GM12891 (cell line): ENCODE results near the gene TMEM255B.

ENCODE experiments used
- DNase-seq: peaks from one replicate; pipeline ENCODE4 v3.0.0; 2011; ENCODE audit warnings: low spot score; ENCODE audit not compliant: insufficient read length
- FAIRE-seq: peaks from 2 replicates; lab custom pipeline; 2011; peaks lifted over from hg19 to GRCh38; lab: Jason Lieb, UNC
- PAX5 ChIP-seq: IDR thresholded peaks from 2 replicates; pipeline ENCODE4 v1.6.1; 2011; ENCODE audit warnings: low read length, moderate library complexity, mild to moderate bottlenecking; ENCODE audit not compliant: insufficient read depth, severe bottlenecking
- POLR2A ChIP-seq: IDR thresholded peaks from 2 replicates; pipeline ENCODE4 v1.6.1; 2011; ENCODE audit warnings: low read depth, low read length, control low read depth
- POLR2AphosphoS5 ChIP-seq: IDR thresholded peaks from 2 replicates; pipeline ENCODE4 v1.6.1; 2011; ENCODE audit warnings: low read depth, low read length, control low read depth
- POU2F2 ChIP-seq: IDR thresholded peaks from 2 replicates; pipeline ENCODE4 v1.6.1; 2011; ENCODE audit warnings: low read depth, mild to moderate bottlenecking, control low read depth, low read length, moderate library complexity
- SPI1 ChIP-seq: IDR thresholded peaks from 2 replicates; pipeline ENCODE4 v1.6.1; 2011; ENCODE audit warnings: low read depth, low read length, control low read depth
- TAF1 ChIP-seq: IDR thresholded peaks from 2 replicates; pipeline ENCODE4 v1.6.1; 2011; ENCODE audit warnings: low read depth, low read length, control low read depth

Gene TMEM255B

DNA sequence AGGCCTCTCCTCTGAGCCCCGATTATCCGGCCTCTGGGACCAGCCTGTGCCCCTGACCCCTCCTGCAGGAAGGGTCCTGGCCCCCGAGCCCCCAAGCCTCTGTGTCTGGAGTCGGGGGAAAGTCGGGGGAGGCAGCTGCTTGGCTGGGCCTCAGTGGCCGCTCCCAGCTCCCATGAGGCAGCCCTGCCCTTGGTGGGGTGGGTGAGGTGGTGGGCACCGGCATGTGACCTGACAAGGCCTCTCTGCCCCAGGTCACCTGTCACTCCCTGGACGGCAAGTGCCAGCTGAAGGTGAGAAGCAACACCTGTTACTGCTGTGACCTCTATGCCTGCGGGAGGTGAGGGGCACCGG lies 41.5 kb downstream of the TMEM255B start:
- TF ChIP-seq POLR2AphosphoS5 (no peak), POU2F2 (no peak), PAX5 (no peak), SPI1 (no peak), POLR2A (no peak), TAF1 (no peak)
- DNase-seq: no peak
- no peak for FAIRE-seq

DNA sequence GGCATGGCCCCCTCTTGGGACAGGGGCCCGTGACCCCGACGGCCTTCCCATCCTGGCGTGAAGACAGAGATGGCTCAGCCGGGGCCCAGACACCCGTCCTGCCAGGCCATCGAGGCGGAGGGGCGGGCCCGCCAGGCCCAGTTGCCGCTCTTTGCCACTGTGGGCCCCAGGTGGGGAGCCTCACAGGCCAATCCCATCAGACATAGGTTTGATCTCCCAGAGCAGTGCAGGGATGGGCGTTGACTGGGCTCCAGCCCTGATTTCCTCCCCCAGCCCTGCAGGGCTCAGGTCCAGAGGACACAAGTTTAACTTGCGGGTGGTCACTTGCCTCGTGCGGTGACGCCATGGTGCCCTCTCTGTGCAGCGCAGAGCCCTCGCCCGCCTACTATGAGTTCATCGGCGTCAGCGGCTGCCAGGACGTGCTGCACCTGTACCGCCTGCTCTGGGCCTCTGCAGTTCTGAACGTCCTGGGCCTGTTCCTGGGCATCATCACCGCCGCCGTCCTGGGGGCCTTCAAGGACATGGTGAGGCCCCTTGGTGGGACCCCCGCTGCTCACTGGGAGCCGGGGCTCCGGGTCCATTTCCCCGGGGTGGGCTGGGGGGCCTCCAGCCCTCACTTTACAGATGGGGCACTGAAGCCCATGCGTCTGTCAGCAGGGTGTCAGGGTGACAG lies 42.4 kb downstream of the TMEM255B start:
- FAIRE-seq (no peak), DNase-seq (no peak)
- no peak for TF ChIP-seq POU2F2

DNA sequence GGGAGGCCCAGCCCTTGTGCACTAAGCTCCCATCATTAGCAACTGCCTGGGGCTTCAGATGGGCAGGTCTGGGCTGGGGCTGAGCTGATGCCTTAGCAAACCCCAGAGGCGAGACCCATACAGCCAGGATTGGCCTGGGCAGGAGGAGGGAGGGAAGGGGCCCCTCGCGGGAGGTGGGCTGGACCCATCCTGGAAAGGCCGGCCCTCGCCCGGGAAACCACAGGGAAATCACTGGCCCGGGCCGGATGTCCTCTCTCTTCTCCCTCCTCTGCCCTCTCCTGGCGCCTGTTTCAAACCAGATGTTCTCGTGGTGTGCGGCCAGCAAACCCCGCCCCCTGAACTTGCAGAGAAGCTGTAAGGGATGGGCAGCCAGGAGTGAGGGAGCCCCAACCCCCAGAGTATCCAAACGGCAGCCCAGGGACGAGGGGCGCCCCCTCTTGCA lies 43.1 kb downstream of the TMEM255B start:
- FAIRE-seq (no peak), DNase-seq (no peak)
- no peak for TF ChIP-seq POLR2A
- no peak for TF ChIP-seq TAF1
- no peak for TF ChIP-seq SPI1
- TF ChIP-seq POU2F2: no peak

DNA sequence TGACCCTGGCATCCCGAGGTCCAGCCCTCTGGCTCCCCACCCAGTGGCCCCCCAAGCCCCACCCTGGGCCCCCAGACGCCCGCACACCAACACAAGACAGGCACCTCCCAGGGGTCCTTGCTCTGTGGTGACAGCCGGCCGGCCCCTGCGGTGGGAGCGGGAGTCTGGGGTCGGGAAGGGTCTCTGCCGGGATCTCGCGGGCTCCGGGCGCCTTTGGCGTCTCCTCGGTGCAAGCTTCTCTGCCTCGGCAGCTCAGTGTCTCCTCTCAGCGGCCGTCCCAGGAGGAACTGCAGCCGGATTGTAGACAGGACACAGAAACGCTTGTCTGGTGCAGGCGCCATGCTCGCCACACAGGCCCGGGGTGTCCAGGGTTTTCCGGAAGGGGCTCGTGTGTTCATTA lies 43.7 kb downstream of the TMEM255B start:
- TF ChIP-seq PAX5 (no peak), TAF1 (no peak), POLR2AphosphoS5 (no peak), POU2F2 (no peak), POLR2A (no peak), SPI1 (no peak)
- DNase-seq (no peak), FAIRE-seq (no peak)

DNA sequence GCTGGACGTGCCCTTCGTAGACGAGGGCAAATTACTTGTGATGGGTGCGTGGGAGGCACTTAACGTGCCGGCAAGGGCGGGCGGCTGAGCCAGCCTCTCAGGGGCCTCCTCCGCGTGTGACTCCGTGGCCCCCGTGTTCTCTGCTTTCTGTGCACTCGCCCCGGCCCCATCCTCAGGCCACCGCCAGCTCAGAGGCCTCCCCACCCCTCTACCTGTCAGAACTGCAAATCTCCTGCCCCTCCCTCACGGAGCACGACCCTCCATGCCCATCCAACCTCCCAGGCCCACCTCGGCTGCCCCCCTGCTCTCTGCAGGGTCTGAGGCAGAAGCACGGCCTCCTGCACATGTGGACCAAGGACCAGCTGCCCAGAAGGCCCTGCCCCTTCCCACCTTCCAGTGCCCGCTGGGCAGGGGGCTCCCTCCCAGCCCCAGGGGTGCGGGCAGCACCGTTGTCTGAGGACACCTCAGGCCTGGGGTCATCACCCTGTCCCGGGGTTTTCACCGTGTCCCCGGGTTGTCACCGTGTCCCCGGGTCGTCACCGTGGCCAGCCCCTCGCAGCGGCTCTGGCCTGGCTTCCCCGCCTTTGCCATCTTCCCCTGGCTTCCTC lies 44.5 kb downstream of the TMEM255B start:
- TF ChIP-seq POLR2AphosphoS5: no peak
- no peak for TF ChIP-seq SPI1
- no peak for TF ChIP-seq POLR2A
- TF ChIP-seq PAX5: no peak
- TF ChIP-seq POU2F2: no peak
- no peak for TF ChIP-seq TAF1
- FAIRE-seq (no peak), DNase-seq (no peak)

DNA sequence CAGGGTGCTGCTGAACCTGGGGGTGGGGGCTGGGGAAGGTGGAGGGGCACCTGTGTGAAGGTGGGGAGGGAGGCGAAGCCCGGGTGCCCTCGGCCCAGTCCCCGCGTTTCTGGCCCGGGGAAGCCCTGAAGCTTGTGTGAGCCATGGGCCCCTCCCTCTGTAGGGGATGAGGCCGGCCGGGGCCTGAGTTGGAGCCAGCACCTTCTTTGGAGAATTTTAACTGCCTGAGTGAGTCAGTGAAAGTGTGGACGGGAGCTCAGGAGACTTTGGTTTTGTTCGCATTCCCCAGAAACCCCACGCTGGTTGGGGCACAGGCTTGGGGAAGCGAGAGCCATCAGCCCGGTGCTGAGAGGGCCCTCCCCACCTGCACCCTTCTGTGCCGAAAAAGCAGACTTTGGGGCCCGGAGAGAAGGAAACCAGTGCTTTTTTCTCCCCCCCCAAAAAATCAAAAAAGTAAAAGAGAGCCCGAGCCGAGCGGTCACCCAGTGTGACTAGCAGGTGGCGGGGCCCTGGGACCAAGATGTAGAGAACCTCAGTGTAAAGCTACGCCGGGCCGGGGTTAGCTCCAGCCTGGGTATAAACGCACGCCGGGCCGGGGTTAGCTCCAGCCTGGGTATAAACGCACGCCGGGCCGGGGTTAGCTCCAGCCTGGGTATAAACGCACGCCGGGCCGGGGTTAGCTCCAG lies 45.1 kb downstream of the TMEM255B start:
- FAIRE-seq (no peak), DNase-seq (no peak)
- TF ChIP-seq PAX5 (no peak), SPI1 (no peak), POLR2A (no peak), POU2F2 (no peak), TAF1 (no peak), POLR2AphosphoS5 (no peak)

DNA sequence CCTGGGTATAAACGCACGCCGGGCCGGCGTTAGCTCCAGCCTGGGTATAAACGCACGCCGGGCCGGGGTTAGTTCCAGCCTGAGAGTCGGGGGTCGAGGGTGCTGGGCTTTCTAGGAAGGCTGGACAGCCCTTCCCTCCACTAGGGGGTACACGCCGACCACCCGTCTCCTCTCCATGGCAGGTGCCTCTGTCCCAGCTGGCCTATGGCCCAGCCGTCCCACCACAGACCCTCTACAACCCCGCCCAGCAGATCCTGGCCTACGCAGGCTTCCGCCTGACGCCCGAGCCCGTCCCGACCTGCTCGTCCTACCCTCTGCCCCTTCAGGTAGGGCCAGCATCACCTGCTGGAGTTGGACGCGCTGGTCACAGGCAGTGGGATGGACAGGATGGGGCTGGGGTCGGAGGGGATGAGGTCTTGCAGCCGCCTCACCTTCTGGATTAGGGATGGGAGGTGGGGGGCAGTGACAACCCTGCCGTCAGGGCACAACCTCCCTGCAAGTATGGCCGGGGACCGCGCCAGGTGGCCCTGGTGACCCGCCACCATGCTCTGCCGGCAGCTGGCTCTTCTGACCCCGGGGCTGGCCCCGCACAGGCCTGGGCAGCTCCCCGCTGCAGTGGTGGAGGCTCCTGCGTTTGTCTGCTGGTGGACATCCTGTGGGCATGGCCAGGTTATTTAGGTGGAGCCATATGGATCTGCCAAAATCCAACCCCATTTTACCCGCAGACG lies 45.8 kb downstream of the TMEM255B start:
- TF ChIP-seq POLR2A (no peak), POLR2AphosphoS5 (no peak), PAX5 (no peak), POU2F2 (no peak), SPI1 (no peak), TAF1 (no peak)
- no peak for FAIRE-seq
- no peak for DNase-seq

DNA sequence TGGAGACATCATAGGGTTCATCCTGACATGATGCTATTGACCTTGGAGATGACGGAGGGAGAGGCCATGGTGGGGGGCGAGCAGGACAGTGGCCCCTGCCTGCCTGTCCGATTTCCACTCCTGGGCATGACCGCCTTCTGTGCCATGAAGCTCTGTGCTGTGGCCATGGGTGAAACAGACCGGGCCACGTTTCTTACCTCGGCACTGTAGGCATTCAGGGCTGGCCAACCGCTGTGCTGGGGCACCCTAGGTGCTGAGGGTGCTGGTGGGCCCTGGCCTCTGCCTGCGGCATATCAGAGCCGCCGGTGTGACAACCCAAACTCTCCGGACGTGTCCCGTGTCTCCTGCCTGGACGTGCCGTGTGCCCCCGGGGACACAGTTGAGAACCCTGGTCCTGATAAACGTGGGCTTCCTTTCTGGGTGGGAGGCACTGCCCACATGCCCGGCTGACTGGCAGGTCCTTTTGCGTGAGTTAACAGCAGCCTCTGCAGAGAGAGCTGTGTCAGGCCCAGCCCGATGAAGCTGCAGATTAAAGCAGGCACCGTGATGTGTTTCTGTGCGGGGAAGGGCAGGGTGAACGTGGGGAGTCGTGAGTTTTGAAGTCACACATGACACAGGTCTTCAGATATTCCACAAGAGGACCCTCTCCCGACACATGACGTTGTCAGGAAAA lies 46.5 kb downstream of the TMEM255B start:
- TF ChIP-seq POLR2AphosphoS5: no peak
- TF ChIP-seq POU2F2: no peak
- no peak for TF ChIP-seq SPI1
- no peak for DNase-seq
- FAIRE-seq: no peak

DNA sequence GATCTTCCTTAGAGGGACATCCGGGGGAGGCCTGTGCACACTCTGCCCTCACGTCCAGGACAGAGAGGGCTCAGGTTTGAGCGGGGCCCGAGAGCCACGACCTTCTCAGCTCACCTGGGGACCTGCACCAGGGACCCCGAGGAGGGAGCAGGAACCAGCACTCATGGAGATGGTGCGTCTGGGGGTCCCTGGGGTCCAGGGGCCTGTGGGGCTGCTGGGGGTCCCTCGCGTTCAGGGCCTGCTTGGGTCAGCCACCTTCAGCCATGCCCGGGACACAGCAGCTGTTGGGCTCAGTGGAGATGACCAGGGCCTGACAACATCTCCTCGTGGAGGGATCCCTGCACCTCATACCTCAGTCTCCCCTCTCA lies 47.1 kb downstream of the TMEM255B start:
- FAIRE-seq: no peak
- DNase-seq: no peak
- no peak for TF ChIP-seq POU2F2
- no peak for TF ChIP-seq SPI1
- TF ChIP-seq POLR2AphosphoS5: no peak
- TF ChIP-seq TAF1: no peak
- no peak for TF ChIP-seq PAX5
- TF ChIP-seq POLR2A: no peak

DNA sequence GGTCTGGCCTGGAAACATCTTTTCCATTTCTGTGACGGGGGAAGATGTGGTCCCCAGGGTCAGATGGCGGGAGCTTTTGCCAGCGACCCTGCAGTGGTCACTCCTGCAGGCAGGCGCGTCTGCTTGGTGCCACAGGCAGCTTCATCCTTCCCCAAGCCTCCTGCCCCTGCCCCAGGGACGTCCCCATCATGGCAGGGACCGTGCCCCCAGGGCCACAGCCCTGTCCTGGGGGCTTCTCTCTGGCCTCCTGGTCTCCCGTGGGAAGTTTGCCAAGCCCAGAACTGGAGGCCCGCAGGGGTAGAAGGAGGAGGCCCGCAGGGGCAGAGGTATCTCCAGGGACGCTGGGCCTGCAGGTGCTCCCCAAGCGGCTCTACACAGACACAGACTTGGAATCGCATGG lies 47.5 kb downstream of the TMEM255B start:
- FAIRE-seq (no peak), DNase-seq (no peak)
- TF ChIP-seq TAF1 (no peak), PAX5 (no peak)
